H1 (cell line): ENCODE data around the gene TRAF3IP3. TPM values are rescaled to one million over a fixed set of nuclear protein-coding genes. Genes with fewer than 3 reads are reported as not detected.

Experiments
- CTCF ChIA-PET: fragments of 300-600 bp; sonication (Branson Sonifier 250); formaldehyde crosslinking; loops from one replicate; lab custom pipeline; 2021; ENCODE audit not compliant: partially characterized antibody; lab: Charles Lee
- POLR2A ChIA-PET: fragments of 300-600 bp; sonication (Branson Sonifier 250); formaldehyde crosslinking; loops from one replicate; lab custom pipeline; 2021; ENCODE audit warnings: inconsistent platforms; ENCODE audit not compliant: partially characterized antibody; lab: Charles Lee
- DNase-seq, 2 experiments: peaks; one replicate each; pipeline versions ENCODE4 v3.0.0 to v3.0.0-alpha.2; 2010 to 2022; ENCODE audit warnings: low spot score in 2 of 2, low read depth in 1 of 2, mixed read lengths in 1 of 2
- FAIRE-seq: peaks from 2 replicates; lab custom pipeline; 2011; peaks lifted over from hg19 to GRCh38; lab: Jason Lieb, UNC
- H2AFZ ChIP-seq: 2 replicates; pipeline ENCODE4 v1.8.1; 2012; ENCODE audit warnings: low read length, inconsistent platforms
- H2AK5ac ChIP-seq: 2 replicates; pipeline ENCODE4 v1.6.1; 2013; ENCODE audit warnings: low read depth, low read length
- H2BK120ac ChIP-seq: replicated peaks from 2 replicates; pipeline ENCODE3; 2013; ENCODE audit warnings: low read depth, low read length, inconsistent platforms
- H2BK12ac ChIP-seq: 2 replicates; pipeline ENCODE4 v1.6.1; 2013; ENCODE audit warnings: low read depth, low read length
- H2BK15ac ChIP-seq: 2 replicates; pipeline ENCODE4 v1.6.1; 2013; ENCODE audit warnings: low read length
- H2BK20ac ChIP-seq: 2 replicates; pipeline ENCODE4 v1.6.1; 2013; ENCODE audit warnings: low read length
- H2BK5ac ChIP-seq: 2 replicates; pipeline ENCODE4 v1.6.1; 2013; ENCODE audit warnings: low read depth, low read length
- H3K14ac ChIP-seq: 2 replicates; pipeline ENCODE4 v1.6.1; 2013; ENCODE audit warnings: inconsistent platforms; ENCODE audit not compliant: insufficient read length
- H3K18ac ChIP-seq: 2 replicates; pipeline ENCODE4 v1.6.1; 2013; ENCODE audit warnings: low read length; ENCODE audit errors: extremely low read depth
- H3K23ac ChIP-seq: 2 replicates; pipeline ENCODE4 v1.6.1; 2013; ENCODE audit warnings: inconsistent platforms; ENCODE audit not compliant: insufficient read length
- H3K23me2 ChIP-seq: 2 replicates; pipeline ENCODE4 v1.6.1; 2013; ENCODE audit warnings: low read depth, low read length
- H3K27ac ChIP-seq: 2 replicates; pipeline ENCODE4 v1.6.1; 2011; ENCODE audit warnings: low read depth, low read length, inconsistent platforms
- H3K27me3 ChIP-seq, 4 experiments: replicated peaks in 1 of 4; 1 replicate in 1 of 4; 2 replicates in 3 of 4; pipeline versions ENCODE4 v1.6.1 to v1.8.1; 2011 to 2013; ENCODE audit warnings: low read length in 3 of 4, mild to moderate bottlenecking in 3 of 4, inconsistent platforms in 2 of 4, mixed read lengths in 2 of 4, moderate library complexity in 1 of 4; ENCODE audit not compliant: control insufficient read depth in 3 of 4, insufficient read depth in 3 of 4; ENCODE audit errors: extremely low read depth in 1 of 4
- H3K36me3 ChIP-seq, 4 experiments: 2 replicates each; pipeline versions ENCODE4 v1.6.1 to v1.8.1; 2011 to 2013; ENCODE audit warnings: mild to moderate bottlenecking in 4 of 4, low read length in 3 of 4, moderate library complexity in 2 of 4, control low read depth in 1 of 4, inconsistent platforms in 1 of 4; ENCODE audit not compliant: insufficient read depth in 4 of 4, control insufficient read depth in 2 of 4
- H3K4ac ChIP-seq: replicated peaks from 2 replicates; pipeline ENCODE3; 2013; ENCODE audit warnings: low read length, low read depth, mixed read lengths, inconsistent platforms; ENCODE audit not compliant: insufficient read length
- H3K4me1 ChIP-seq, 4 experiments: replicated peaks in 1 of 4; 1 replicate in 1 of 4; 2 replicates in 3 of 4; pipeline versions ENCODE4 v1.6.1 to v1.8.1; 2011 to 2013; ENCODE audit warnings: low read length in 3 of 4, inconsistent platforms in 2 of 4, mixed read lengths in 1 of 4; ENCODE audit not compliant: insufficient read depth in 4 of 4, control insufficient read depth in 3 of 4
- H3K4me2 ChIP-seq, 2 experiments: 2 replicates each; pipeline versions ENCODE4 v1.6.1 to v1.8.1; 2011 to 2013; ENCODE audit warnings: low read depth in 2 of 2, low read length in 2 of 2, control low read depth in 1 of 2, inconsistent platforms in 1 of 2, mild to moderate bottlenecking in 1 of 2; ENCODE audit not compliant: insufficient read depth in 1 of 2
- H3K4me3 ChIP-seq, 4 experiments: fragments of 200-600, 300-600 bp in 1 of 4; sonication (generic), shearing (Covaris generic), sonication (Bioruptor Twin) in 1 of 4; 2 replicates each; pipeline versions ENCODE4 v1.5.1 to v1.8.1; 2011 to 2016; ENCODE audit warnings: low read length in 4 of 4, low read depth in 3 of 4, control low read depth in 2 of 4, inconsistent platforms in 2 of 4, mild to moderate bottlenecking in 2 of 4, mixed read lengths in 1 of 4, moderate library complexity in 1 of 4; ENCODE audit not compliant: insufficient read depth in 2 of 4; ENCODE audit errors: extremely low read depth in 1 of 4
- H3K56ac ChIP-seq: replicated peaks from 2 replicates; pipeline ENCODE3; 2013; ENCODE audit warnings: low read depth, mild to moderate bottlenecking, mixed read lengths, low read length, inconsistent platforms; ENCODE audit not compliant: insufficient read length
- H3K79me1 ChIP-seq: 2 replicates; pipeline ENCODE4 v1.6.1; 2013; ENCODE audit warnings: low read depth, low read length, control low read depth
- H3K79me2 ChIP-seq, 2 experiments: 2 replicates each; pipeline versions ENCODE4 v1.6.1 to v1.8.1; 2012 to 2013; ENCODE audit warnings: low read length in 2 of 2, mild to moderate bottlenecking in 2 of 2, inconsistent platforms in 1 of 2; ENCODE audit not compliant: insufficient read depth in 2 of 2, control insufficient read depth in 1 of 2
- H3K9ac ChIP-seq, 4 experiments: replicated peaks in 1 of 4; 1 replicate in 1 of 4; 2 replicates in 3 of 4; pipeline versions ENCODE4 v1.6.1 to v1.8.1; 2011 to 2013; ENCODE audit warnings: low read depth in 3 of 4, low read length in 3 of 4, control low read depth in 2 of 4, mild to moderate bottlenecking in 2 of 4, moderate library complexity in 2 of 4, inconsistent platforms in 1 of 4; ENCODE audit errors: extremely low read depth in 1 of 4
- H3K9me3 ChIP-seq, 2 experiments: 2 replicates each; pipeline versions ENCODE4 v1.6.1 to v1.8.1; 2012 to 2013; ENCODE audit warnings: mild to moderate bottlenecking in 2 of 2, moderate library complexity in 2 of 2, control low read depth in 1 of 2, inconsistent platforms in 1 of 2, low read depth in 1 of 2, low read length in 1 of 2, mixed read lengths in 1 of 2; ENCODE audit not compliant: insufficient read depth in 2 of 2
- H4K20me1 ChIP-seq, 2 experiments: replicated peaks in 1 of 2; 2 replicates each; pipeline versions ENCODE3 to v1.8.1; 2011 to 2013; ENCODE audit warnings: inconsistent platforms in 2 of 2, low read length in 2 of 2, mild to moderate bottlenecking in 1 of 2; ENCODE audit not compliant: insufficient read depth in 2 of 2, control insufficient read depth in 1 of 2
- H4K5ac ChIP-seq: 2 replicates; pipeline ENCODE4 v1.6.1; 2013; ENCODE audit warnings: low read length, low read depth, mixed read lengths, inconsistent platforms; ENCODE audit not compliant: insufficient read length
- H4K8ac ChIP-seq: 2 replicates; pipeline ENCODE4 v1.8.0; 2013; ENCODE audit warnings: mild to moderate bottlenecking, moderate library complexity, low read length, inconsistent platforms; ENCODE audit not compliant: insufficient read depth; ENCODE audit errors: extremely low read depth
- H4K91ac ChIP-seq: replicated peaks from 2 replicates; pipeline ENCODE3; 2013; ENCODE audit warnings: low read length, mixed read lengths, inconsistent platforms; ENCODE audit not compliant: insufficient read length
- BRCA1 ChIP-seq: IDR thresholded peaks from 2 replicates; pipeline ENCODE4 v1.6.1; 2012; ENCODE audit warnings: low read depth, low read length, improper control_type of control experiment
- CBX8 ChIP-seq: fragments of 300-800, 300-1000 bp; sonication (generic); IDR thresholded peaks from 2 replicates; pipeline ENCODE4 v1.7.1; 2016; ENCODE audit warnings: low read depth, low read length, borderline replicate concordance
- CHD1 ChIP-seq: IDR thresholded peaks from 2 replicates; pipeline ENCODE4 v1.6.1; 2012; ENCODE audit warnings: low read depth, low read length, improper control_type of control experiment
- CHD2 ChIP-seq: IDR thresholded peaks from 2 replicates; pipeline ENCODE4 v1.6.1; 2012; ENCODE audit warnings: low read length, improper control_type of control experiment
- CTBP2 ChIP-seq: IDR thresholded peaks from 2 replicates; pipeline ENCODE4 v1.7.0; 2011; ENCODE audit warnings: borderline replicate concordance, mild to moderate bottlenecking, moderate library complexity, mixed read lengths, low read length; ENCODE audit not compliant: insufficient read depth, insufficient read length
- NANOG ChIP-seq: IDR thresholded peaks from 2 replicates; pipeline ENCODE4 v1.6.1; 2011; ENCODE audit warnings: low read length, low read depth, mild to moderate bottlenecking, inconsistent platforms; ENCODE audit not compliant: insufficient read depth, poor library complexity, severe bottlenecking
- RNF2 ChIP-seq: fragments of 200-900, 300-1000 bp; sonication (generic); IDR thresholded peaks from 2 replicates; pipeline ENCODE4 v1.7.1; 2016; ENCODE audit warnings: borderline replicate concordance, low read depth, mild to moderate bottlenecking, antibody characterized with exemption, low read length; ENCODE audit not compliant: poor library complexity, severe bottlenecking; ENCODE audit errors: missing control alignments
- SP4 ChIP-seq: IDR thresholded peaks from 2 replicates; pipeline ENCODE4 v1.6.1; 2012; ENCODE audit warnings: low read length, inconsistent platforms
- YY1 ChIP-seq: IDR thresholded peaks from 2 replicates; pipeline ENCODE4 v1.6.1; 2011; ENCODE audit warnings: low read depth, mild to moderate bottlenecking, low read length
- WGBS, 2 experiments: shearing (Covaris generic) in 1 of 2; methylation state at CpG; one replicate each; pipeline versions ENCODE4 v1.1.6 to v1.1.7; 2013 to 2015; ENCODE audit warnings: low lambda C conversion rate in 2 of 2, mixed read lengths in 2 of 2, inconsistent platforms in 1 of 2, low coverage in 1 of 2, missing lambda C conversion rate in 1 of 2; ENCODE audit not compliant: insufficient replicate concordance in 2 of 2, insufficient coverage in 1 of 2, insufficient read length in 1 of 2; ENCODE audit errors: extremely low coverage in 1 of 2, missing lambda C conversion rate in 1 of 2; 5-methylcytosine and 5-hydroxymethylcytosine counted together
- polyA plus RNA-seq, 7 experiments: library from polyadenylated mRNA; depleted of rRNA in 3 of 7; stranded (reverse) in 5 of 7; unstranded in 2 of 7; fragments of >200 nt in 5 of 7; fragments of 200-250 nt in 2 of 7; gene quantifications; 1 replicate in 5 of 7; 2 replicates in 1 of 7; 4 replicates in 1 of 7; pipeline versions ENCODE4 v1.2.1 to v1.2.3, GENCODE V29; 2011 to 2013; ENCODE audit warnings: missing spikeins in 2 of 7, mixed read lengths in 2 of 7
- total RNA-seq: library from RNA; stranded (reverse); fragmentation: NEBNext Ultra II Directional; extraction: Animal tissue kit (Norgen Biotek cat#: 25700); gene quantifications from 2 replicates; pipeline ENCODE4 v1.2.1, GENCODE V29; 2021
- TF ChIP-seq, protein P1 (sequence below): IDR thresholded peaks from 2 replicates; pipeline ENCODE4 v1.6.1; 2011; ENCODE audit warnings: low read length, improper control_type of control experiment

TRAF3IP3 gene
- total and polyA plus RNA-seq, 2 of the 8 experiments (the other 6 are each of a cell fraction or from before 2014, with no cell fraction given) = not detected

- CTCF ChIA-PET = interaction anchor here (1.0 to 3.7 kb wide), 4 partner anchors 16 to 58 kb away, joined by 3 to 25 read pairs (median 5); no protein-coding TSS in a partner anchor
- TF ChIP-seq RNF2 = no peak
- TF ChIP-seq CBX8 = no peak
- TF ChIP-seq SP4 = no peak
- TF ChIP-seq CHD1 = no peak
- no peak for TF ChIP-seq CHD2
- no peak for TF ChIP-seq CTBP2
- TF ChIP-seq, protein P1, sequence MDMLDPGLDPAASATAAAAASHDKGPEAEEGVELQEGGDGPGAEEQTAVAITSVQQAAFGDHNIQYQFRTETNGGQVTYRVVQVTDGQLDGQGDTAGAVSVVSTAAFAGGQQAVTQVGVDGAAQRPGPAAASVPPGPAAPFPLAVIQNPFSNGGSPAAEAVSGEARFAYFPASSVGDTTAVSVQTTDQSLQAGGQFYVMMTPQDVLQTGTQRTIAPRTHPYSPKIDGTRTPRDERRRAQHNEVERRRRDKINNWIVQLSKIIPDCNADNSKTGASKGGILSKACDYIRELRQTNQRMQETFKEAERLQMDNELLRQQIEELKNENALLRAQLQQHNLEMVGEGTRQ = no peak
- no peak for TF ChIP-seq NANOG
- TF ChIP-seq BRCA1 = no peak
- no peak for TF ChIP-seq YY1
These were observed 46.4 kb downstream of the TRAF3IP3 start for GRCh38 chr1:209802117-209802779.

More at GRCh38 chr1:209802117-209802779, 46.4 kb downstream of the TRAF3IP3 start:
- Histone ChIP-seq H3K14ac (no peak overlapping the region), H2BK5ac (no peak overlapping the region), H4K20me1 (peaks cover 0 to 7% of the 10 kb centered on the region in 2 experiments), H4K91ac (no peak overlapping the region), H3K23ac (no peak overlapping the region), H3K79me2 (peaks cover 0 to 7% of the 10 kb centered on the region in 2 experiments; a peak in 1 of 4 replicates), H3K23me2 (peaks cover 12% of the 10 kb centered on the region; the same call in 1 of the 2 replicates), H3K36me3 (no peaks in the 10 kb centered on the region; a peak in 1 of 8 replicates), H3K4me3 (no peak overlapping the region), H2BK120ac (no peak overlapping the region), H4K5ac (no peak overlapping the region), H2AK5ac (no peak overlapping the region), H2AFZ (no peak overlapping the region), H3K27ac (no peak overlapping the region), H3K4me2 (no peak overlapping the region), H3K9ac (no peak overlapping the region), H3K4me1 (peaks cover 0 to 10% (median 1%) of the 10 kb centered on the region in 4 experiments; a peak in 4 of 7 replicates), H2BK20ac (no peak overlapping the region), H3K9me3 (no peaks in the 10 kb centered on the region), H4K8ac (no peak overlapping the region), H2BK15ac (no peak overlapping the region), H3K27me3 (no peaks in the 10 kb centered on the region), H3K18ac (no peak overlapping the region), H3K4ac (no peak overlapping the region), H3K56ac (no peak overlapping the region), H3K79me1 (no peaks in the 10 kb centered on the region; the same call in none of the 2 replicates), H2BK12ac (no peak overlapping the region)
- DNase-seq = no peak
- no peak for FAIRE-seq
- WGBS, 2 experiments = 92% methylated on average over 4 of the region's 4 CpGs; no CpG with 5 or more reads in 1 of the 2 experiments
- POLR2A ChIA-PET = interaction anchor here (1.3 kb wide), 1 partner anchor 34 kb away, joined by 3 read pairs; no protein-coding TSS in a partner anchor
